Measurements from ENCODE around the gene ZDHHC8.
A peak's percentile ranks its signal among the peaks of the same experiment; 100 is the strongest.

ZDHHC8 gene

DNA sequence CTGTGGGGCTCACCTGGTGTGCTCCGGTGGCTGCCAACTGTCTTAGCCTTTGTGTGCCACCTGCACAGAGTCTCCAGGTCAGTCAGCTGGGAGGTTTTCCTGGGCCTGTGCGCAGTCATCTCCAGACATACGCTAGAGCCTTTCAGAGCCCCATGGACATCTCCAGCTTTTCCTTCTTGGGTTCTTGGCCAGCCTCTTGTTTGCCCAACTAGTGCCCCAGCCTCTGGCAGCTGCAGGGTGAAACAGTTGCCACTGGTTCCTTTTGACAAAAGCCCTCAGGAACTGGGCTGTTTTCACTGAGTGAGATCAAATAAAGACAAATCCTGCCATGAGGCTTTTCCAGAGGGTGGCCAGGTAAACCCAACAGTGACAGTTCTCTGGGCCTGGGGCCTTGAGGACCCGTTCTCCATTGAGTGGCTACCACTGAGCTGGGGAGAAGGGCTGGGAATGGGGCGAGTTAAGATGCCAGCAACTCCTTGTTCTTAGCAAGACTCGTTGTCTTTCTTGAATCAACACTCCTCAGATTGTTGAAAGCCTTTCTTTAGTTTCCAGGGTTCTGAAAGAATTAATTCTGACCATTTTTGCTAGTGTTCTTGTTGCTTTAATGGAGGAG is 32.4 kb upstream of the ZDHHC8 start:
- DNase-seq, result no peak

DNA sequence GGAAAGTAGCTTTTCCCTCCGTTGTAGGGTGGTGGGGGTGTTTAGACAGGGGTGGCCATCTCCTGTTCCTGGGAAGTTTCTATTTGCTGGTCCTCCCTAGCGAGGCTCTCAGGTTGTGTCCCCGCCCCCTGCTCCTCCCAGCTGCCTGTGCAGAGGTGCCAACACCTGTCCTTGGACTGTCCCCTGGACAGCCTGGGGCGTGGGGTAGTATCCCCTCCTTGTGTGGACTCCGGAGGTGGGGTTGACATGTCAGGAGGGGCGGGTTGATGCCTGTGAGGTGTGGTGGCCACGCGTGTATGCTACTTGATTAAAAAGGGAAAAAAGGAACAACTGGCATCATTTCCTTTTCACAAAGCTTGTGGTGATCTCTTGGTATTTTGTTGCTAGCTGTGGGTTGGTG is 30.0 kb upstream of the ZDHHC8 start:
- DNase-seq, result no peak

DNA sequence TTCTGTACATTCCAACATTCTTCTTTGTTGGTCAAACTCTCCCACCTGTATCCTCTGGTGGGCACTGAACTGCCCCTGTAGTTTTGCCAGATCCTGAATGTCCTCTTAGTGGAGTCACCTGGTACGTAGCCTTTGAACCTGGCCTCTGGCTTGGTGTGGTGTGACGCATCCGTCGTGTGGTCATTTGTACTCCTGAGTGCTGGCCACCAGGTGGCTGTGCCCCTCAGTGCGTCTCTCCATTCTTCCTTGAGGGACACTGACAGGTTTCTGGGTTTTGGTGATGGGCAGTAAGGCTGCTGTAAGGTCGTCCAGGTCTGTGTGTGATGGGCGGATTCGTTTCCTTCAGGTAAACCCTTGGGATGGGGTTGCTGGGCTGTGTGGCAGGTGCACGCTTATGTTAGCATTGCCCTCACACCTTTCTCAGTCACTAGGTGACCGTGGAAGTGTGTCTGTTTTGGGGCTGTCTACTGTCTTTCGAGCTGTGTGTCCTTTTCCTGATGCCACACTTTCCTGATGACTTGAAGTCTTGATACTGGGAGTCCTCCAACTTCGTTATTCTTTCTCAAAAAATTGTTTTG is 29.3 kb upstream of the ZDHHC8 start:
- DNase-seq, result no peak

DNA sequence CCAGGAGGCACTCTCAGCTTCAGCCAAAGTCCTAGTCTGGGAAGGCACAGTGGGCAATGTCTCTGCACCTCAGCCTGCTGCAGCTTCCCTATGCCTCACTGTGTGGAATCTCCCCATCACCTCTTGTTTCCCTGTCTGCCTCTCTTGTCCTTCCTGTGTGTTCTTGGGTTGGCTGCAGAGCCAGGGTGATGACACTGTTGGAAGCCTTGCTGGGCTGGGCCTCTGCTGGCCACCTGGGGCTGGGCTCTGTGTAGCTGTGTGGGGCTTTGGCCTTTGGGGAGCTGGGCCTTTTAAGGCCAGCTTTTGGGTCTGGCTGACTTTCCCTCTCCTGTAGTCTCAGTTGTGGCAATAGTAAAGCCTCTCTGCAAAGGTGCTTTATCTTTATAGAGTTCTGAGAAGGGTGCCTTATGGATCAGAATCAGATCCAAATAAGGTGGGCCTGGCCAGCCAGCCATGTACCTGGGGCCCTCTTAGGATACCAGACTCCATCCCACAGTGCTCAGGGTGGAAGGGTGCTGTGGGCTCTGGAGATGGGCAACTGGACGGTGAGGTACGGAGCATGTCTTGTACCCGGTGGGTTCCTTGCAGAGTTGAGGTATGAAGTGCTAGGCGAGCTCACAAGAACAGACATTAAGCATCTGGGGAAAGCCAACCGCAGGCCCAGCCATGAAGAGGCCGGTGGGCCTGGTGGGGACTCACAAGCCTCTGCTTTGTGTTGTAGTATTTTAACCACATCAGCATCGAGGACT is 26.0 kb upstream of the ZDHHC8 start:
- DNase-seq, result no peak

DNA sequence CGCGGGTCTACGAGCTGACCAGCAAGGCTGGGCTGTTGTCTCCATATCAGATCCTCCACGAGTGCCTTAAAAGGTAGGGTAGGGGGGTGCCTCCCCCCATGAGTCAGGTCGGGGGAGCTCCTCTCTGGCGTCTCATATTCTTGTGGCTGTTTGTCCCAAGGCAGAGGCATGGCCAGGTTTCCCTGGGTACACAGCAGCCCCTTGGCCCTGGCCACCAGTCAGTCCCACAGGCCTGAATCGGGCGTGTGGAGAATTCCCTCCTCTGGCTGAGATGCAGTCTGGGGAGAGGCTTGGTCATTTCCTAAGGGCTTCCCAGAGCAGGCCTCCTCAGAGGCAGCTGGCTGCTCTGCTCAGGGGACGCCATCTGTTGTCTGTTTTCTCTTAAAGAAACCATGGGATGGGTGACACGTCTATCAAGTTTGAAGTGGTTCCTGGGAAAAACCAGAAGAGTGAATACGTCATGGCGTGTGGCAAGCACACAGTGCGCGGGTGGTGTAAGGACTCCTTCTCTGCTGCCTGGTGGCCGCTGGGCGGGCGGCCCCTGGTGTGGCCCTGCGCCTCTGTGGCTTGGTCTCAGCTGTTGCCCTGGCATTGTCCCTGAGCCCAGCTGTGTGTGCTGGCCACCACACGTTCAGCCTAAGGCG is 25.3 kb upstream of the ZDHHC8 start:
- no peak for DNase-seq

DNA sequence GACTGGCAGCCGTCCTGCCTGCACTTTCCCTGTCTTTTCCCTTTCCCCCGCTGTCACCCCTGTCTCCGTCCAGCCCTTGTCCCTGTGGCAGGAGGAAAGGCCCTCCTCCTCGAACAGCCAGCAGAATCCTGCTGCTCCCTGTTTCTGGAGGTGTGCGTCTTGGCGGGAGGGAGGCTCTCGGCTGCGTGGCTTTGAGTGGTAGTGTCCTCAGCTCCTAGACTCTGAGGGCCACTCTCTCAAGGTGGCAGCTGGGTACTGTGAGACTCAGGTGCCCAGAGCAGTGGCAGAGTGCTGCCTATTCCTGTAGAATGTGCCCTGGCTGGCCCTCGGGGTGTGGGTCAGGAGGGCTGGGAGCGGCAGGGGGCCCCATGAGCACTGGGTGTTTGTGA is 24.8 kb upstream of the ZDHHC8 start:
- no peak for DNase-seq

DNA sequence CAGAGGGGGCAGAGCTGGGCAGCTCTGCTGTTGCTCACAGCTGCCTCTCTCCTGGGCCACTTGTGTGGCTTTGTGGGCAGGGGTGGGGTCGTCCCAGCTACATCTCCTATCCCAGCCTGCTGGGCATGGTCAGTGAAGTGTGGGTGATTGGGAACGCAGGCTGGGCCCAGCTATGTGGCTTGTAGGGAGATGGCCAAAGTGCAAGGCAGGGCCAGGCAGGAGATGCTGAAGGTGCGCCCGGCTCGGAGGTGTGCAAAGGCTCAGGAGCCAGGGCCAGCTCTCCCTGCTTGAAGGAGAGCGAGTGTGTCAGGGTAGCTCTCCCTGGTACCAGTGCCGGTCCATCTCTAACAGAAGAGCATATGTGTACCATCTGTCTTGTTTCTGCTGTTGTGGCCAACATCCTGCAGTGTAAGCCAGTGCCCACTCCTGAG is 24.1 kb upstream of the ZDHHC8 start:
- no peak for DNase-seq

DNA sequence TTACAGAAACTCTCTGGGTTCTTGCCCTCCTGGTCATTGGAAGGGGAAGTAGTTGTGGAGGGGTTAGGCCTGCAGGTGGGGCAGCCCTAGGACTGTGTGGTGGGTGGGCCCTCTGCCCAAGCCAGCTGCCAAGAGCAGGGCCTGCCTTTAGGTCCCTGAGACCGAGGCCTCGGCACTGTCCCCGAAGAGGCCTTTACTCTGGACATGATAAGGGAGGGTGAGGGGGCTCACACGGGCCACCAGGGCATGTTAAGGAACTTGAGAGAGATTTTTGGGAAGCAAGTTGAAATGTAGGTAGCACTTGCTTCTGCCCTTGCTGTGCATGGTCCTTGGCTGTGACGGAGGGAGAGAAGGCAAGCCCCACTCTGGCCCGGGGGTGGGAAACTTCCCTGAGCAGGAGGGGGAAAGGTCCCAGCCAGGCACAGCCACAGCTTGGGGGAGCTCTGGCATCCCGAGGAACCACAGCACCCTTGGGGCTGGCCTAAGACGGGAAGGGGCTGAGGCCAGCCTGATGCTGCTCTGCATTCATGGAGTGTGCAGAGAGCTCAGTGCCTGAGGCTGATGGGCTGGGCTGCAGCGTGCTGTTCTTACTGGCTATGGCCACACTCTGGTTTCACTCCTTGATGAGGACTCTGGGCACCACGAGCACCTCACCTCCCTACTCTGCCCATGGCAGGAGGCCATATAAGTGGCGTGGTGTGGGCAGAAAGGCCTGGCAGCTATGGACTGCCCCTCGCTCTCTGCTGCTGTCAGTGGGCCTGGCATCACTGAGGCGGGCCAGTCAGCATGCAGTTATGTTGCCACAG is 23.4 kb upstream of the ZDHHC8 start:
- no peak for DNase-seq

DNA sequence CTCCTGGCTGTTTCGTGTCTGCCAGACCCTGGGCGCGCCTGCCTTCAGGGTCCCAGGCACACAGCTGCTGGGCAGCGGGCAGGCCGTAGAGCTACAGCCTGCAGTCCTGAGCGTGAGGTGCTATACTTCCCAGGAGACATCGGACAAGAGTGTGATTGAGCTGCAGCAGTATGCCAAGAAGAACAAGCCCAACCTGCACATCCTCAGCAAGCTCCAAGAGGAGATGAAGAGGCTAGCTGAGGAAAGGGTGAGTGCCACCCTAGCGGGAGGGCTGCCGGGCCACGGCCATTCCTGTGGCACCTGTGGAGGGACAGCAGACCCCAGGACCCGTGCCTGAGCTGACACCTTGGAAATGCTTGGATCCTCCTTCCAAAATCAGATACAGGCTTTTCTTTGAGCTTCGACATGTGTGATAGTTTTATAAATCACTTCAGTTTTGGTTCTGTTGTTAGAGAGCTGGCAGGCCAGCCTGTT is 22.8 kb upstream of the ZDHHC8 start:
- no peak for DNase-seq

DNA sequence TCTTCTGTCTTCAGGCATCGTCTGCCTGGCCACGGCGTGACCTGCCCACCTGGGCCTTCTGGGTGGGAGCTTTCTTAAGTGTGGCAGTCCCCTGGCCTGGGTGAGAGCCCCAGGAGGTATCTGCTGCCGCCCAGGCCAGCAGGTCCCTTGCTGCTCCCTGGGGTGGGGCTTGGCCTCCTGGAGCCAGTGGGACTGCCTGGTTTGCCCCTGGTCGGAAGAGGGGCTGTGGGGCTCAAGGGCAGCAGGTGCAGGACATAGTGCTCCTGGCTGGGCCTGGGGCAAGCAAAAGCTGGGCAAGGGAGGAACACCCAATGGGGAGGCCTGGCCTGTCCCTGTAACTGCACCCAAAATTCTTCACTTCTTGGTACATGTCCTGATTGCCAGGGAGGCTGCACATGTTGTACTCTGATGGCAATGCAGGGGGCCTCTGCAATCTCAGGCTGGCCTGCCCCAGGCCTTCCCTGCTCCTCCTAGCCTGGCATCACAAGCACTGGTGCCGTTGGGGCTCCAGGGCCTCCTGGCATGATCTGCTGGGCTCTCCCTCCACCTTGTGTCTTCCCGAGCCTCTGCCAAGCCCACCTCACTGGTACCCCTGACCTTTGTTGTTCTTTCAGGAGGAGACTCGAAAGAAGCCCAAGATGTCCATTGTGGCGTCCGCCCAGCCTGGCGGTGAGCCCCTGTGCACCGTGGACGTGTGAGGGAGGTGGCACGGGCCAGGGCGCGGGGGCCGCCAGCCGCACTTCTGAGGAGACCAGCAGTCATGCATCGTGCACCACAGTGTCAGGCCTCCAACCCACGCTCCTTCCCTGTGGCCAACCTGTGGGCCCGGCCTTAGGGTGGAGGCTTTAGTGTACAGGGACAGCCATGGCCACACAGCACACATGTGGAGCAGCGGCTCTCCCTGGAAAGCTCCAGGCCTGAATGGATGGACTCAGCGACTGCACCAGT is 21.9 kb upstream of the ZDHHC8 start:
- no peak for DNase-seq

DNA sequence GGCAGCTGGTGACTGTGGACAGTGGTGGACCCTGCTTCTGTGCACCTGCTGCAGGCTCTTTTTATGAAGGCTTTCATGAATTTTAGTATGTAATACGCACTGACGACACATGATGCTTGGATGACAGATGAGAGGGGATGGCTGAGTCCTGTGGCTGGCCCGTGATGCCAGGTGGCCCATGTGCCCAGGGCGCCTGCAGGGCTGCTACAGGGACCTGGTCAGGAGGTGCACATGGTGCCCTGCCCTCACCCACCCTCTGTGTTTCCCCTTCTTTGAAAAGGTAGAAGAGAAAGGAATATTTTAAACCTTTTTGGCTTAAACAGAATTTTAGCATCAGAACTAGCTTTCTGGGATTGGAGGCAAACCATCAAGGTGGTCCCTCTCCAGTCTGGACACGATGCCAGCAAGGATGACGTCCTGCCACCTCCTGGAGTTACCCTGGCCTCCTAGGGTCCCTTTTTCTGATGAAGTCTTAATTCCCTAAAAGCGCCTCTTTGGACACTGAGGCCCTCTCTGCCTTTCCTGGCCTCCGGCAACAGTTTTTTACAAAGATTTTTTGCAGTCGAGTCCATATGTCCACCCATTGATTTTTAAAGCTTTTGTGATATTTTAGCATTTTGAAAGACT is 21.1 kb upstream of the ZDHHC8 start:
- DNase-seq, result no peak

DNA sequence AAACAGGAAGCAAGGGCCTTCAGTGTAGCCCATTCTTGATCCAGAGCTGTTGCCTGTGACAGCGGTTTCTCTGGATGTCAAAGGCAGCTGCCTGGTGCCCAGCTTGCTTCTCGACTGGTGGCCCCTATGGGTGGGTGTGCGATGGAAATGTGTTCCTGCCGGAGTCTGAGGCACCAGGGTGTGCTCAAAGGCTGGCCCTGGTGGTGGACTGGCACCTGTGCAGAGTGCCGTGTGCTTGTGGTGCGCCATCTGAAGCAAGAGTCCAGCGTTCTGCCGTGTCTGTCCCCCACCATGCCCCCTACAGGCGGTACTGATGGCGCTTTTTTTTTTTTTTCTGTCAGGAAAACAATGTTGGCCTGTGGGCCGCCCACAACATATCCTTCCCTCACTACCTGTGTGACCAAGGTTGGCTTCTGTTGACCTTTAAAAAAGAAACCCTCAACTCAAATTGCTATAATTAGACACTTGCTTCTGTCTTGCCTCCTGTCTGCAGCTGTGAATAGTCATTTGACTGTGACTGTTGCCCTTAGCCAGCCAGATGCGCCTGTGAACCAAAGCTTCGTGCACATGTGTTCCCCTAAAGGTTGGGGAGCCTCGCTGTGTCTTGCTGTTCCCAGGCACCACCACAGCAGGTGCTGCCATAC is 20.4 kb upstream of the ZDHHC8 start:
- DNase-seq, result peak; percentile 72

DNA sequence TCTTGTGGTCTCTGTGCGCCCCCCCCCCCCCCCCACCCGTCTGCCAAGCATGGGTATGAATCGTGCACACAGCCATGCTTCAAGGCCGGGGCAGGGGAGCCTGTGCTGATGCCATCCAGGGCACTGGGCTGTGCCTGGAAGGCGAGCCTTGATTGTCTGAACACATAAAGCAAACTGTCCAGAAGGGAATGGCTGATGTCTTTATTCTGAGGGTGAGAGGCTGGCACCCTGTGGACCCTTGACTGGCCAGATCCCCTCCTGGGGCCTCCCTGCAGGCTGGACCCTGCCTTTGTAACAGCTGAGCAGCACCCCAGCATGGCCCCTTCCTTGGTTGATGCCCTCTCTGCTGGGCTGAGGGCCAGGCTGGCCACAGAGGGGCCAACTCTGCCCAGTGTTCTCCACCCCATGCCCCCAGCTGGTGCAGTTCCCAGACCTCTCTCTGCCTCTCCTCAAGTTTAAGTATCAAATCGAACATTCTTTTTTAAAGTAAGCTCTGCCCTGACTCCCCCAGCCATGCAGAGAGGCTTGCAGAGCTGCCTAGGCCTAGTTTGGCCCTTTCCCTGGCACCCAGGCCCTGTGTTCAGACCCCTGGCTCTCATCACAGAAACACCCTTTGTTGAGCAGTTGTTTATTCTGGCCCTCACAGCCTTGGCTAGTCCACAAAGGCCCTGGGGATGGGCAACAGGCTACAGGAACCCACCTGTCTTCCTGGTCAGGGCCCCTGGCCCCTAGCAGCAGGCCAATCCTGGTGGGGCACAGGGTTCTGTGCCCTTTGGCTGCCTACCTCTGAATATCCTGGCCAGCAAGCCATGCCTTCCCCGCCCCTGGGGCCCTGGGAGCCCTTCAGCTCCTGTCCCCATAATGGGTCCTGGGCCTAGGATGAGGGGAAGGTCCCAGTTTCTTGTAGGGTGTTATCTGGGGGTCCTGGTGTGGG is 19.6 kb upstream of the ZDHHC8 start:
- DNase-seq, result no peak

DNA sequence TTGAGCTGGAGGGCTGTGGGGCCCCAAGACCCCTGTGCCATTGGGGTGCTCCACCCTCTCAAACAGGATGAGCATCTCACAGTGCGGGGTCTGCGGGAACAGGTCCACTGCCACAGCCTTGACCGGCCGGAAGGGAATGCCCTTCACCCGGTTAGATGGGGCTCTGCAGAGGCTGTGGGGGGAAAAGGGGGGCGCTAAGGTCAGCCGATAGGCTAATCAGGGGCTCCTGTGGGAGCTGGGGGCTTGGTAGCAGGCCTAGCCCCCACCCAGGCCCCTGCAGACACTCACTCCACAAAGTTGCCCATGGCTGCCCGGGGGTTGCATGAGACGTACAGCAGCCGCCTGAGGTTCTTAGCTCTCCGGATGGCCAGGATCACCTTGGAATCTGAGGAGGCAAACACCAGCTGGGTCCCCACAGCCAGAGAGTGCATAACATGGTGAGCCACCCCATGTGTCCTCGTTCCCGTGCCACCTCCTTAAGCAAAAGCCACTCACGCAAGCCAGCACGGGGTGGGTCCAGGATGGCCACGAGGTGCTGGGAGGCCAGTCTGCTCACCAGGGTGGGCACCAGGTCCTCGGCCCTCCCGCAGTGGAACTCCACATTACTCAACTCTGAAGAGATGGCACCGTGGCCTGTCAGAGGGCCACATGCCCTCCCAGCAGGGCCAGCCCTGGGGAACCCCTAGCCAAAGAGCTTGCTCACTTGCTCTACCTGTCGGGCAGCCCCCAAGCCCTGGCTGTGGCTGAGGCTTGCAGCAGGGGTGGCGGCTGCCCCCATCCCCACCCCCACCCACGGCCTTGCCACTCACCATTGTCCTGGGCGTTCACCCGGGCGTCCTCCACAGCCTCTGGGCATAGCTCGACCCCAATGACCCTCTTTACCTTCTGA is 18.7 kb upstream of the ZDHHC8 start:
- no peak for DNase-seq

DNA sequence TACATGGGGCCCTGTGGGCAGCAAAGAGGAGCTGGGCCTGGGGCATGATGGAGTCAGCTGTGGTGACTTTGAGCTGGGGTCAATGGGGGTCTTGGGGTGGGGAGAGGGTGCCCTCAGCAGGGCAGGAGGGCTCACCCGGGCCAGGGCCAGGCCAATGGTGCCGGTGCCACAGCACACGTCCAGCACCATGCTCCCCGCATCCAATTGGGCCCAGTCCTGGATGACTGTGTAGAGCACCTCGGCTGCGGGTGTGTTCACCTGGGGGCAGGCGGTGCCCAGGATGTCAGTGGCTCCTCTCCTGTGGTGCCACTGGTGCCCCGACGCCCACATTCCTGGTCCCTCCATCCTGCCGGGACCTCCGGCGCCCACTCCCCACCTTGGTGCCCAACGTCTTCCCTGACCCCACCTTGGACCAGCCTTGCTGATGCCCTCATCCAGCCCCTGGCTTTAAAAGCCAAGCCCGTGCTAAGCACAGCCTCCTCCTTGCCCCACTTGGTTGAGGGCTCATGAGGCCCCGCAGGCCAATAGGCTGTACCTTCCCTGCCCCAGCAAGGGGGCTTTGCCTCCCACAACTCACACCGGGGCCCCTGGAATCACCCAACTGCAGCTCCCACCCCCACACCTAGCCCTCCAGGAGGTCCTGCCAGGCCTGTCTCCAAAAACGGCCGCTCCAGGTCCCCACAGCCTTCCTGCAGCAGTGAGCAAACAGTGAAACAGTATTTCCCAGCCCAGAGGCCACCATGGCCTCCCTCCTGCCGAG is 17.9 kb upstream of the ZDHHC8 start:
- DNase-seq, result no peak

DNA sequence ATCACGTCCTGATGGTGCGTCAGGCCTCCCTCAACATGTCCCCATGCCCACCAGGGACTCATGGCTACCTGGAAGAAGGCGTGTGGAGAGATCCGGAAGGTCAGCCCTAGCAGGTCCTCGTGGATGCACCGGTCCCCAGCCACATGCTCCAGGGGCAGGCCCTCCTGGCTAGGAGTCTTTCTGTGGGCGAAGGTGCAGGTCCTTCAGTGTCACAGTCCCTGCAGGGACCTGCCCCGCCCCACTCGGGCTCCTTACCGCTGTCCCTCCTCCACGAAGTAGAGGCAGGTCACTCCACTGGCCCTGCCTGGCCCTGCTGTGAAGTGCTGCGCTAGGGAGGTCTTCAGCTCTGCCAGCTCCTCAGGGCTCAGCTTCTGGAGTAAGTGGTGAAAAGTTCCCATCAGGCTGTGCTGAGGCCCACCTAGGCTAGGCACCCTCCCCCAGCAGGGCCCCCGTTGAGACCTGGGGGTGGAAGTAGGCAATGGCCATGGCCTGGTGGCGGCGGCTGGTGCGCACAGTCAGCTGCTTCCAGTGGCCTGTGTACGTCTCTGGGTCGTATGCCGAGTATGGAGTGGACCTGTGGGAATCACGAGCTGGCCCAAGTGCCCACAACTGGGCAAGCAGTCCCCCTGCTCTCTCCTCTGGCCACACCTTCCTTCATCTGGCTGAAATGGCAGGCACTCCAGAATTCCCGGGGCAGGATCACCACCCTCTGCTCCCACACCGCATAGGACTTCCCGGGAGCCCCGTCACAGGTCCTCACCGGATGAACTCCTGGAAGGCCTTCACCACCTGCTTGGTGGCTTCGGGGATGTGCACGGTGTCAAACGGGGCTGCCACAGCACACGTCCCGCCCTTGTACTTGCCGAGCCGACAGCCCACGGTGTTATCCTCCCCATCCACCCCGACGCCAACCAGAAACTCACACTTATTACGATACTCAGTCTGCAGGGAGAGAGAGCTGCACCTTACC is 16.8 kb upstream of the ZDHHC8 start:
- DNase-seq, result no peak
